ENCODE data around the gene LY86.
A peak's percentile ranks its signal among the peaks of the same experiment; 100 is the strongest.

DNA sequence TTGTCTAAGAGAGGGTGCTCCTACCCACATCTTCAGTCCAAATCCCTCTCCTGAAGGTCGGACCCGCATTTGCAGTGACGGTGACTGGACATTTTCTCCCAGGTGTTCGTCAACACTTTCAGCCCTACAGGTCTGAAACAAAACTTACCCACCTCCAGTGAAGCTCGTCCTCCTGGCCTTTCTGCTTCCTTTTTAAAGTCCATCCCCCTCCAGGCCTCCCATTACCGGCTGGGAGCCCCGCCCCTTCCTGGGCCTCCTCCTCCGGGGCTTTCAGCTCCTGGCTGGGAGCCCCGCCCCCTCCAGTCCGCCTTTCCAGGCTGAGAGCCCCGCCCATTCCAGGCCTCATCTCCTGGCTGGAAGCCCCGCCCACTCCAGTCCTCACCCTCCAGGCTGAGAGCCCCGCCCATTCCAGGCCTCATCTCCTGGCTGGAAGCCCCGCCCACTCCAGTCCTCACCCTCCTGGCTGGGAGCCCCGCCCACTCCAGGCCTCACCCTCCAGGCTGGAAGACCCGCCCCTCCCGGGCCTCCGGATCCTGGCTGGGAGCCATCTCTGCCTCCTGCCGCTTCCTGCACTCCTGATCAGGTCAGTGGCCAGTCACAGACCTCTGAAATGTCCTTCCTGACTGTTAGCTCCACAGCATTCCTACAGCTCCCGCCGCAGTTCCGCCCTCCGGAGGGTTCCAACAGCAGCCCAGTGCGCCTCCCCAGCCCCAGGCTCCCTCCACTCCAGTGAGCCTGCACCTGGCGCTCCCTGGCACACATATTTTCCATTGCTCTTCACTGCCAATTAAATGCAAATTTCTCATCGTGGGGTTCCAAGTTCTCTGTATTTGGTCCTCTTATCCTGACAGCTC is 98.5 kb downstream of the LY86 start:
- peak; percentile 53 to 67 for TF ChIP-seq POLR2AphosphoS5 (IDR thresholded peaks at IDR 0.05)
- TF ChIP-seq, protein P1, sequence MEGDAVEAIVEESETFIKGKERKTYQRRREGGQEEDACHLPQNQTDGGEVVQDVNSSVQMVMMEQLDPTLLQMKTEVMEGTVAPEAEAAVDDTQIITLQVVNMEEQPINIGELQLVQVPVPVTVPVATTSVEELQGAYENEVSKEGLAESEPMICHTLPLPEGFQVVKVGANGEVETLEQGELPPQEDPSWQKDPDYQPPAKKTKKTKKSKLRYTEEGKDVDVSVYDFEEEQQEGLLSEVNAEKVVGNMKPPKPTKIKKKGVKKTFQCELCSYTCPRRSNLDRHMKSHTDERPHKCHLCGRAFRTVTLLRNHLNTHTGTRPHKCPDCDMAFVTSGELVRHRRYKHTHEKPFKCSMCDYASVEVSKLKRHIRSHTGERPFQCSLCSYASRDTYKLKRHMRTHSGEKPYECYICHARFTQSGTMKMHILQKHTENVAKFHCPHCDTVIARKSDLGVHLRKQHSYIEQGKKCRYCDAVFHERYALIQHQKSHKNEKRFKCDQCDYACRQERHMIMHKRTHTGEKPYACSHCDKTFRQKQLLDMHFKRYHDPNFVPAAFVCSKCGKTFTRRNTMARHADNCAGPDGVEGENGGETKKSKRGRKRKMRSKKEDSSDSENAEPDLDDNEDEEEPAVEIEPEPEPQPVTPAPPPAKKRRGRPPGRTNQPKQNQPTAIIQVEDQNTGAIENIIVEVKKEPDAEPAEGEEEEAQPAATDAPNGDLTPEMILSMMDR (IDR thresholded peaks at IDR 0.05): no peak
- no peak for TF ChIP-seq POLR2A (IDR thresholded peaks at IDR 0.05; ENCODE audit: low read depth)
- TF ChIP-seq EP300 (IDR thresholded peaks at IDR 0.05): no peak
